Measurements from ENCODE around the gene DAB1.

Gene DAB1

DNA sequence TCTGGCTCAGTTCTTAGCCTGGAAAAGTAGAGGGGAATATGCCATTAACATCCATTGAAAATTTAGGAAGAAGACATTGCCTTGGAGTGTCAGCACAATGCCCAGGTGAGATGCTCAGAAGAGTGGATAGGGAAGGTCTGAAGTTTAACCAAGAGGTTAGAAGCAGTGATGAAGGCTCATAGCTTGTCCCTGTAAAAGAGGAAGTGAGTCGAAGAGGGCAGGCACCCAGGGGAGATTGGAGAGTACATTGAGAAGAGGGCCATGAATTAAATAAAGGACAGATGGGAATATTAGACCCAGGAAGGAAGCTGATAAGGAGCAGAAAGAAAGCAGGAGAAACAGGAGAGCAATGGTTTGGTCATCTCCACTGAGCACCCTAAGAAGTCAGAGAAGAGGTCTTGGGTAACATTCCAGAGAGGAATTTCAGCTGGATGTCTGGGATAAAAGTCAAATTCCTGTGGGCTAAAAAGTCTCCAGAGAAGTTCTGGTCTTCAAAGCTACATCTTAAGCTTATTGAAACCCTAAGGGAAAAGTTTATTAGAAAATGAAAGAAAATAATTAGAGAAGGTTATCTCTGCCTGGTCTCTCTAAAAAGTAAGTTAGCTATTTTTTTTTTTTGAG, 475.3 kb downstream of the DAB1 start:
- no peak for DNase-seq (ENCODE audit: low read depth in 3 of 3)

All from stimulated activated CD4-positive, alpha-beta T cell treated with anti-CD3 and anti-CD28 coated beads, TNF-alpha, amount 100 ng/mL, for 4 hours (primary cell).